ENCODE measurements around the gene BCL10.

The BCL10 gene

DNA sequence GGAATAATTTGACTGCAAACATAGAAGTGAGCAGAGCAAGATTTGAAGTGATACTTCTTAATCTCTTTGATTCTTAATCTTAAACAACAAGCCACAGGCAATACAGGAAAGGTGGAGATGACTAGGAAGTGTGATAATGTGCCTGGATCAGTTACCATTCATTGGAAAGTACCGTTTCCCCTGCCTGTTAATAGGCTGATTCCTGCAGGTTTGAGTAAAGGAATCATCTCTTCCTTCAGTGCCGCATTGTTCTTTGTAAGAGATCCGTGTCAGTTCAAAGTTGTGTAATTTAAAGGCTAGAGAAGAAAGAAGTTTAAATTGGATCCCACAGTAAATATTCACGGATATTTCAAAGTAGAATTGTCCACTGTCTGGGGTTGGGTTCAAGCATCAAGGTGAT, 43.5 kb upstream of the BCL10 start:
- peak; percentile 75 for DNase-seq (ENCODE audit: low read depth)
- TF ChIP-seq, protein P1, sequence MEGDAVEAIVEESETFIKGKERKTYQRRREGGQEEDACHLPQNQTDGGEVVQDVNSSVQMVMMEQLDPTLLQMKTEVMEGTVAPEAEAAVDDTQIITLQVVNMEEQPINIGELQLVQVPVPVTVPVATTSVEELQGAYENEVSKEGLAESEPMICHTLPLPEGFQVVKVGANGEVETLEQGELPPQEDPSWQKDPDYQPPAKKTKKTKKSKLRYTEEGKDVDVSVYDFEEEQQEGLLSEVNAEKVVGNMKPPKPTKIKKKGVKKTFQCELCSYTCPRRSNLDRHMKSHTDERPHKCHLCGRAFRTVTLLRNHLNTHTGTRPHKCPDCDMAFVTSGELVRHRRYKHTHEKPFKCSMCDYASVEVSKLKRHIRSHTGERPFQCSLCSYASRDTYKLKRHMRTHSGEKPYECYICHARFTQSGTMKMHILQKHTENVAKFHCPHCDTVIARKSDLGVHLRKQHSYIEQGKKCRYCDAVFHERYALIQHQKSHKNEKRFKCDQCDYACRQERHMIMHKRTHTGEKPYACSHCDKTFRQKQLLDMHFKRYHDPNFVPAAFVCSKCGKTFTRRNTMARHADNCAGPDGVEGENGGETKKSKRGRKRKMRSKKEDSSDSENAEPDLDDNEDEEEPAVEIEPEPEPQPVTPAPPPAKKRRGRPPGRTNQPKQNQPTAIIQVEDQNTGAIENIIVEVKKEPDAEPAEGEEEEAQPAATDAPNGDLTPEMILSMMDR (IDR thresholded peaks at IDR 0.05; ENCODE audit: insufficient read depth, low read depth, low read length, missing control alignments), result no peak

DNA sequence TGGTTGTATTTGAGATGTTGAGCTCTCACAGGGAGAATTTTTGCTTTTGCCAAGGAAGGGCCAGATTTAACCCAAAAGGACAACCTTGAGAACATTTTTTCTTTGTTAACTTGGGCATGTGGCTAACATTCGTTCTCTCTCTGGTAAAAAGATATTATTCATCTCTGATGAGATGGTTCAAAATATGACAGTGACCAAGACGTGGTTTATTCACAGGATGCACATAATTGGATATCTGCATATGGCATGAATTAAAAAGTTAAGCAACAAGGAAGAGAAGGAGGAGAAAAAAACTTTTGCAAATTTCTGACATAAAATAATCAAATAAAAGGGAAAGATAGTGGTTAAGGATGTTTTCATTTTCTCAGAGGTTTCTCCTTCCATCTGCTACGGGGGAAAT, 43.1 kb upstream of the BCL10 start:
- no peak overlapping the region for H3K4me3 ChIP-seq (ENCODE audit: low read length)
- TF ChIP-seq, protein P1 (IDR thresholded peaks at IDR 0.05; ENCODE audit: insufficient read depth, low read depth, low read length, missing control alignments), result no peak

More for the DNA sequence above, 43.5 kb upstream of the BCL10 start:
- H3K4me3 ChIP-seq (ENCODE audit: low read length), result no peak overlapping the region

DNA sequence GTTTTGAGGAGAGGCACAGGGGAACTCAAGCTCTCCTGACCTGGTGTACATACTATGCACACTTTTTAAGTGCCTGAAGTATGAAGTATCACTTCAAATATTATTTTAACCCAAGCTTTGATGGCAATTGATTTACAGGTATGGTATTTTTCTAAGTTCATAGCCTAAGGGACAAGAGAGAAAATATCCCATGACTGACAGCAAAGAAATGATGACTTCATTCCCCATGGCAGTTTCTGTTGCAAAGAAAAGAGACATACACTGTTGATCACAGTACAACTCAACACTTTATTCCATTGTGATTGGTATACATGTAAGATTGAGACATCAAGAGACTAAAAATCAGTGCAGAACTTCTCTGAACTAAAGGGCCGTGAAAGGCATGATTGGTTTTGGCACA, 41.8 kb upstream of the BCL10 start:
- DNase-seq (ENCODE audit: low read depth), result peak; percentile 77
- TF ChIP-seq, protein P1 (IDR thresholded peaks at IDR 0.05; ENCODE audit: insufficient read depth, low read depth, low read length, missing control alignments), result no peak
- no peak overlapping the region for H3K4me3 ChIP-seq (ENCODE audit: low read length)

More for the DNA sequence above, 43.1 kb upstream of the BCL10 start:
- no peak for DNase-seq (ENCODE audit: low read depth)

DNA sequence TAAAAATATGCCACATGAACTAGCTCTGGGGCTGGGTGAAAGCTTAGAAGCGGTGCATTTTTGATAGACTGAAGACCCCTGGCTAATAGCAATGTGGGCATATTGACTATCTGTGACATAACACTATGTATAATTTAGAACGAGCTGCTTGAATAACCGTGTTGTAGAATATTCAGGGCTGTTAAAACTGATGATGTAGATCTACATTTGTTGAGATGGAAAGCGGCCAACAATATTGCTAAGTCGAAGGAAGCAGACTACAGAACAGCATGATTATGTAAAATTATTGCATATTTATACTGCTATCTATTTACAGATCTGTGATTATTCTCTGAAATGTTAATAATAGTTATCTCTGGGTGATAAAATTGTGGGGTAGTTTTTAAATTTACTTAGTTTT, 41.1 kb upstream of the BCL10 start:
- TF ChIP-seq, protein P1 (IDR thresholded peaks at IDR 0.05; ENCODE audit: insufficient read depth, low read depth, low read length, missing control alignments), result no peak
- H3K4me3 ChIP-seq (ENCODE audit: low read length), result no peak overlapping the region
- DNase-seq (ENCODE audit: low read depth), result no peak

DNA sequence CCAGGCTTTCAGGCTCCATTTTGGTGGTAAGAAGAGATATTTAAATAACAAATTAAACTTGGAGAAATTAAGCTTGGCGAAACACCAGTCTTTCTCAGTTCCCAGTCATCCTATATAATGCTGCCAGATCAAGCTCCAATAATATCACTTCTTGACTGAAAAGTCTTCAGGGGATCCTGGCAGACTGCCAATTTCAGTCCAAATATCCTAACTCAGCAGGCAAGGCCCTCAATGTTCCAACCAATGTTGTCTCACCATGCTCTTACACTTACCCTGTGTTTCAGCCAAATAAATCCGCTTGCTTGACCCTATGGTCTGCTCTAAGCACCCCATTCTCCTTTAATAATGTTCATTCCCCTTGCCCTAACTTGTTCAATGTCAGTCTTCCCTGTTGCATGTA, 39.9 kb upstream of the BCL10 start:
- TF ChIP-seq, protein P1 (IDR thresholded peaks at IDR 0.05; ENCODE audit: insufficient read depth, low read depth, low read length, missing control alignments), result no peak
- no peak for DNase-seq (ENCODE audit: low read depth)
- no peak overlapping the region for H3K4me3 ChIP-seq (ENCODE audit: low read length)

DNA sequence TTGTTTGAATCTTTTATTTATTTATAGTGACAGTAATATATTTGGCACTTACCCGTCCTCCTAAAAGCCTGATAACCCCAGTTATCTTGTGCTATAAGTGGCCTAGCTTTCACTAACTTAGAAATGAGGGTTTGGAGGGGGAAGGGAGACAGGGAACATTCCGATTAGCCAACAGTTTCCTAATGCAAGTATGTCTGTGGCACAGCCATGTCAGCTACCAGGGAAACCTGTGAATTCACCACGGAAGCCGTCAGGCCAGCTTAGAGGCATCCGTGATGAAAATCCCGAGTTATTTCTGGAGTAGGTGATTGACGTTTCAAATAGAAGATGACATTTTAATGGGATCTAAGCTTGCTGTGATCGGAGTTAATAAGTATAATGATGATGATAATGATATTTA, 39.4 kb upstream of the BCL10 start:
- TF ChIP-seq, protein P1 (IDR thresholded peaks at IDR 0.05; ENCODE audit: insufficient read depth, low read depth, low read length, missing control alignments), result no peak
- no peak overlapping the region for H3K4me3 ChIP-seq (ENCODE audit: low read length)
- no peak for DNase-seq (ENCODE audit: low read depth)

DNA sequence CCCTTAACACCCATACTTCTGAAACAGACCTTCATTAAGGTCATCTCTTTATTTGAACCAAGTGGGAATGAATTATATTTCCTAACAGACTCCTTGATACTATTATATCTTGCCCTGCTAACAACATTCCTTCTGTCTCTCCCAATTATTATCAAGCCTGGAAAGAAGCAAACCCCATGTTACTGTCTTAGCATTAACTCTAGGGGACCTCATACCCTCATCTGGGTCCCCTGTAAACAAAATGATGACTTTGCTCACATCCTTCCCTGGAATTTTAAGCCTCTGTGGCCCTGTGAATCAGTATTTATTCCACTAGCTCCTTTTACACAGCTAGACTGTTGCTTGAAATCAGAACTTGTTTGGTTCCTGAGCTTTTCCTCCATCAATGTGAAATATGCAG, 38.3 kb upstream of the BCL10 start:
- H3K4me3 ChIP-seq (ENCODE audit: low read length), result no peak overlapping the region
- TF ChIP-seq, protein P1 (IDR thresholded peaks at IDR 0.05; ENCODE audit: insufficient read depth, low read depth, low read length, missing control alignments), result no peak
- no peak for DNase-seq (ENCODE audit: low read depth)
